HFFc6 (cell line): ENCODE data around the gene SLC41A3. TPM values are rescaled to one million over a fixed set of nuclear protein-coding genes. Genes with fewer than 3 reads are reported as not detected.
A peak's percentile ranks its signal among the peaks of the same experiment; 100 is the strongest.

Experiments used
- DNase-seq: peaks from one replicate; pipeline ENCODE4 v3.0.0-alpha.2; 2018
- H3K27ac Mint-ChIP-seq: 2 replicates; pipeline ENCODE4 v1.8.0; 2020; ENCODE audit warnings: mild to moderate bottlenecking, mixed read lengths
- H3K27me3 Mint-ChIP-seq: 2 replicates; pipeline ENCODE4 v1.8.0; 2021; ENCODE audit warnings: mild to moderate bottlenecking, moderate library complexity, mixed read lengths; ENCODE audit not compliant: insufficient read depth
- H3K36me3 Mint-ChIP-seq: 2 replicates; pipeline ENCODE4 v1.8.0; 2021; ENCODE audit warnings: low read depth, mixed read lengths
- H3K4me1 Mint-ChIP-seq: 2 replicates; pipeline ENCODE4 v1.8.0; 2020; ENCODE audit warnings: low read depth, mixed read lengths
- H3K4me3 Mint-ChIP-seq: 2 replicates; pipeline ENCODE4 v1.8.0; 2020; ENCODE audit warnings: mild to moderate bottlenecking, moderate library complexity, mixed read lengths
- H3K9me3 Mint-ChIP-seq: 2 replicates; pipeline ENCODE4 v1.8.0; 2020; ENCODE audit warnings: mild to moderate bottlenecking, mixed read lengths
- CTCF ChIP-seq: fragments of 200-600 bp; sonication (generic); IDR thresholded peaks from 2 replicates; pipeline ENCODE4 v1.5.0; 2021; ENCODE audit warnings: antibody characterized with exemption, mild to moderate bottlenecking
- long read RNA-seq: library from polyadenylated mRNA; unstranded; transcript quantifications from one replicate; pipeline ENCODE4 v2.0.0, GENCODE V29; 2019
- total RNA-seq, 6 experiments: library from RNA; stranded (reverse); fragmentation: NEBNext Ultra II Directional; extraction: Animal tissue kit (Norgen Biotek cat#: 25700); gene quantifications; 2 replicates in 1 of 6; 3 replicates in 5 of 6; pipeline ENCODE4 v1.2.3, GENCODE V29; 2021

Gene SLC41A3
- 10 to 100 TPM; 41.6 to 54.8 (median 44.7) TPM for total RNA-seq
- long read RNA-seq, transcript SLC41A3-203 (11 exons, 2,169 nt), result major isoform, 29 of 63 reads
- long read RNA-seq, transcript SLC41A3-201 (12 exons, 1,797 nt), result minor isoform, 10 of 63 reads
- long read RNA-seq, partial matches to known transcripts, result 11 of 63 reads
- long read RNA-seq, other reads (novel, unspliced or antisense), result 10 of 63 reads

- H3K4me1 Mint-ChIP-seq, result peaks cover 24% of the 10 kb centered on the region
- H3K27ac Mint-ChIP-seq, result peak within 1 kb of the TSS; percentile 60
- H3K27me3 Mint-ChIP-seq, result no peaks in the 10 kb centered on the region
- H3K36me3 Mint-ChIP-seq, result peaks cover 16% of the 10 kb centered on the region
- DNase-seq, result peak; percentile 59
- no peaks in the 10 kb centered on the region; the same call in 1 of the 2 replicates for H3K9me3 Mint-ChIP-seq
- peak within 1 kb of the TSS; percentile 89 for H3K4me3 Mint-ChIP-seq
- peak; percentile 67 for TF ChIP-seq CTCF
Observed at GRCh38 chr3:126083913-126084767, at the start of gene SLC41A3. Gene SLC41A3, minus strand, starts transcription at chr3:126084124. Its CDS starts 15,905 bp downstream, at chr3:126068219.

- Mint-ChIP-seq H3K27ac (no peak overlapping the region), H3K36me3 (no peaks in the 10 kb centered on the region), H3K9me3 (no peaks in the 10 kb centered on the region), H3K27me3 (peaks cover 24% of the 10 kb centered on the region), H3K4me3 (no peak overlapping the region), H3K4me1 (0 out of 2 replicates have a peak, but pooled peaks cover 7% of the 10 kb centered on the region)
- DNase-seq, result no peak
- no peak for TF ChIP-seq CTCF
Observed at GRCh38 chr3:126133606-126134005, 49.7 kb upstream of the SLC41A3 start.

GRCh38 chr3:126132751-126133511 is 49.0 kb upstream of the SLC41A3 start:
- Mint-ChIP-seq H3K36me3 (no peaks in the 10 kb centered on the region), H3K4me3 (no peak overlapping the region), H3K27me3 (peaks cover 25% of the 10 kb centered on the region), H3K9me3 (no peaks in the 10 kb centered on the region), H3K27ac (no peak overlapping the region), H3K4me1 (0 out of 2 replicates have a peak, but pooled peaks cover 7% of the 10 kb centered on the region)
- DNase-seq, result no peak
- TF ChIP-seq CTCF, result no peak

GRCh38 chr3:126131881-126132750 is 48.2 kb upstream of the SLC41A3 start:
- Mint-ChIP-seq H3K4me1 (0 out of 2 replicates have a peak, but pooled peaks cover 7% of the 10 kb centered on the region), H3K9me3 (no peaks in the 10 kb centered on the region), H3K27me3 (peaks cover 27% of the 10 kb centered on the region), H3K27ac (no peak overlapping the region), H3K4me3 (no peak overlapping the region), H3K36me3 (no peaks in the 10 kb centered on the region)
- no peak for DNase-seq
- TF ChIP-seq CTCF, result no peak
